DMS114 treated with DMSO at 0.1 percent for 48 hours (cell line): Measurements from ENCODE around the gene SURF4.
A peak's percentile ranks its signal among the peaks of the same experiment; 100 is the strongest.

ENCODE experiments used
- DNase-seq: peaks from one replicate; lab custom pipeline; 2025; ENCODE audit not compliant: unreplicated experiment; lab: John Stamatoyannopoulos, UW

The SURF4 gene

DNA sequence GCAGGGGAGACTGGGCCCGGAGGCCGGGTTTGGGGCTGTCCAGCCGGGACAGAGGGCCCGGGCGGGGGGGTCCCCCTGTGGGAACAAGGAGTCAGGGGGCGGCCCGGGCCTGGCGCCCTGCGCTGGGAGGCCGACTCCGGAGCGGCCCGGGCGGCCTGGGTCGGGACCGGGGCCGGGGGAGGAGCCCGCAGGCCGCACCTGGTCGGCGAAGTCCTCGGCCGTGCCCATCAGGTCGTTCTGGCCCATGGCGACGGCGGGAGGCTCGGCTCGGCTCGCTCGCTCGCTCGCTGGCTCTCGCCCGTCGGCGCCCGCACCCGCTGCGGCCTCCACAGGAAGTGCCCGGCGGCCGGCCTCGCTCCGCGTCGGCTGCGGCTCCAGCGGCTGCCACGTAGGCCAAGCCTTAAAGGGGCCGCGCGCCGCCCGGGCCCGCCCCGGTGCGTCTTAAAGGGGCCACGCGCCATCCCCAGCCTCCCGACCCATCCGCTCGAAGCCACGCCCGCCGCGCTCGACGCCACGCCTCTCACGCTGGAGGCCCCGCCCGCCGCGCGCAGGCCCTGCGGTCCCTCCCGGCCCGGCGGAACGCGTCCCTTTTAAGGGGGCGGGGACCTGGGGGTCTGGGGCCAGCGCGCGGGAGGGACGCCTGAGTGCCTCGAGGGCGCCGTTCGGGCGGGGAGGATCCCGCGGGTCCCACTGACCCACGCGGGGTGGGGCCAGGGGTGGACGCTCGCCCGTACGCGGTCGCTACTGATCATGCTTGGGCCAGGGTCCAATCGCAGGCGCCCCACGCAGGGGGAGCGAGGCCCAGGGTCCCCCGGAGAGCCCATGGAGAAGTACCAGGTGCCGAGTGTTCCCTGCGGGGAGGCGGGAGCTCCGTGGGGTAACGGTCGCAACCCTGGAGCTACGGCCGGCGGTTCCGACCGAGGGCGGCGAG lies at the start of gene SURF4, which contains the start of gene STKLD1:
Gene SURF4 (minus strand): TSS at position 337 of the 931 bp plus-strand sequence. CDS start 91 bp downstream, at position 246.
Gene STKLD1 (plus strand): TSS at position 643 of the 931 bp plus-strand sequence. CDS start 108 bp downstream, at position 751.
- DNase-seq = peak; percentile 80

DNA sequence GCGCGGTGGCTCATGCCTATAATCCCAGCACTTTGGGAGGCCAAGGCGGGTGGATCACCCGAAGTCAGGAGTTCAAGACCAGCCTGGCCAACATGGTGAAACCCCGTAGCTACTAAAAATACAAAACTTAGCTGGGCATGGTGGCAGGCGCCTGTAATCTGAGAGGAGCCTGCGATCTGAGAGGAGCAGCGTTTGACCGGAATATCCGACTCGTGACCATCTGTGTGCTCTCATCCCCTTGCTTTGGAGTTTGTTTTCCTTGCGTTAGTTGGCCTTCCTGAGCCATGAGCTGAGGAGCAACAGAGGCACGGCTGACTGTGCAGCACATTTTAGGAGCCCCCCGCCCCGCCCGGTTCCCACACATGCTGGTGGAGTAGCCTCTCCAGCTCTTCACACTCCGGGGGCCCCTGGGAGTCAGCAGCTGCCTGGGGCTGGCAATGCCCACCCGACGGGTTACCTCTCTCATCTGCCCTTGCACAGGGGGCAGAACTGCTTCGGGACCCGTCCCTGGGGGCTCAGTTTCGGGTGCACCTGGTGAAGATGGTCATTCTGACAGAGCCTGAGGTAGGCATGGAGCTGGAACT lies 49.3 kb upstream of the SURF4 start:
- no peak for DNase-seq

DNA sequence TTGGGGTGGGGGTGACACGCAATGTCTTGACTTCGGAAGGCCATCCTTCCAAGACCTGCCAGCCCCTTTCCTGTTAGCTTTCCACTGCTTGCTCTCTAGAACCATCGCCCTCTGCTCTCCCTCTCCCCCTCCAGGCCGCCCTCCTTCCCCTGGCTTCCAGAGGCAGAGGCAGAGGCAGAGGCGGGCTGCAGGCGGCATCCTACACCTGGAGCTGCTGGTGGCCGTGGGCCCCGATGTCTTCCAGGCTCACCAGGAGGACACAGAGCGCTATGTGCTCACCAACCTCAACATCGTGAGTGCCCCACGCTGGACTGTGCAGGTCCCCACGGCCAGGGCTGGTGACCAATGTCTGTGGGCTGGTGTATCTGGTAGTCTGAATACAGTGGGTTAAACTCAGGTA lies 48.3 kb upstream of the SURF4 start:
- no peak for DNase-seq

DNA sequence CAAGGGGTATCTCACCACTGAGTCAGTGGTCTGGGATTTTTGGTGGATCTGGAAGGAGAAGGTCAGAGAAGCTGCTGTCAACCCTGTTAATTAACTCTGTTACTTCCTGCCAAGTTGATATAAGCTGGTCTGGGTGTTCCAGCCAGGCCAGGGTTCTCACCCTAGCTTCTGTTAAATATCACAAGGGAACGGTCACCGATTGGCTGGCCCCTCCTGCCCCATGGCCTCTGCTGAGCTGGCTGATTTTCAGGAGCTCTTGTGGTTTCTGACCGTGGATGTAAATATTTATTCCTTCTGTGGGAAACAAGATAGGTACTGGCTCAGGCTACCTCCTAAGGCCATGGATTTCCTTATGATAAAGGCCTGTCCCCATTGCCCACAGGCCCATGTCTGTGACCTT lies 47.4 kb upstream of the SURF4 start:
- no peak for DNase-seq

DNA sequence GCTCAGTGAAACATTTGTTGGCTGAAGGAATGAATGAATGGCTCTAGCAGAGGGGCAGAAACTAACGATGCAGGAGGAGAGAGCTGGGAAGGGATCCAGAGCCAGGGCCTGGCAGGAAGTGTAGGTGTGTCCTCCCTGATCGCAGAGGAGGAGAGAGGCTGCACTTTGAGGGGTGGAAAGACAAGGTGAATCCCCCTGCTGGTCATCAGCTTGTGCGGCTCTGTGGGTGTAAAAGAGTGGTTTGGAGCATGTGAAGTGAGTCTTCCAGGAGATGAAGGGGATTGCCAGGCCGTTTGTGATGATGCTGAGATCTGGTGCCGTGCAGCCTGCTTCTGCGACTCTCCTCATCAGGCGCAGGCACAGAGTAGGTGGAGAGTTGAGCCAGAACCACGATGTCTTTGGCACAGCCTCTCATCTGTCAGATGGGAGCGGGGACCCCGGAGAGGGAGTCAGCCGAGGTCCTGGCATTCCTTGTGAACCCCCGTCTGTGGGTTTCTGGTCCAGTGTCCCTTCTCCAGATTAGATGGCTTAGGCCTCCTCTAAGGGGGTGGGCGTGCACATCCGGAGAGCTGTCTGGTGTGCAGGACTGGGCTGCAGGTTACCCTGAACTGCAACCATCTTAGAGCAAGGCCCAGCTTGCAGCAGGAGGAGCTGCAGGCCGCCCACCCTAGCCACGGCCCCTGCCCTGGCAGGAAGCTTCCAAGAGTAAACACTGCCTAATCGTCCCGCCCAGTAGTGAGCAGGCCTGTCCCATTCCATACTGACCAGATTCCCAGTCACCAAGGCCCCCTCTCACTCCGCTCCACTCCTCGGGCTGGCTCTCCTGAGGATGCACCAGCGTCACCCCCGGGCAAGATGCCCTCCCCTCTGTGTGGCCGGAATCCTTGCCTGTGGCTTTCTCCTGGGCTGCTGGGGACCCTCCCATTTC lies 46.0 kb upstream of the SURF4 start, which contains the start of gene ADAMTS13:
Gene ADAMTS13 (plus strand): TSS at position 753 of the 928 bp plus-strand sequence. CDS start 77 bp downstream, at position 830.
- DNase-seq = peak; percentile 17

DNA sequence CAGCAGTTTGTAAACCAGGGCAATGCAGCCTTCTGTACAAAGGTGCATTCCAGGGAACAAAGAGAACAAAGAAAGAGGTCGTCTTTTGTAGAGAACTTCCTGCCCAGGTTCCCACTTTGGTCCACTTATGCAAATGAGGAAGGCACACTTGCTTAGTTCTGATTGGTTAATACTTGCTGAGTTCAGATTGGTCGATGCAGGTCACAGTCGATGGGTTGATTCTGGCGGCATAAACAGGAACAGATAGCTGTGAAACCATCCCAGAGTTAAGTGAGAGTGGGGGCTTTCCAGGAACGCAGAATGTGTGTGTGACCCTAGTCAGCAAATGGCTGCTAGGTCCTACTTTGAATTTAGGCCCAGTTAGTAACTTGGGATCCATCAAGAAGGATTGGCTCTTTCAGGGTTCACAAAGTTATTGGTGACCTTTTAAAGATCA lies 44.5 kb upstream of the SURF4 start:
- no peak for DNase-seq

DNA sequence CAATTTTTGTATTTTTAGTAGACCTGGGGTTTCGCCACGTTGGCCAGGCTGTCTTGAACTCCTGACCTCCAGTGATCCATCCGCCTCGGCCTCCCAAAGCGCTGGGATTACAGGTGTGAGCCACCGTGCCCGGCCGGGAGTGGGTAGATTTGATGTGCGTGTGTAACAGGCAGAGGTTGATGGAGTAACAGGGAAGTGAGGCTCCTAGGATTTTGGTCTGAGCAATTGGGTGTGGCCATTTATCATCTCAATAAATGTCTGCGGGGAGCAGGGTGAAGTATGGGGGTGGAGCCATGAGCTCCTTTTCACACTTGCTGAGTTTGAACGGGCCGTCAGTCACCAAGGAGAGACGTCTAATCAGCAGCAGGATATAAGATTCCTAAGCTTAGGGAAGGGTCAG lies 43.1 kb upstream of the SURF4 start:
- no peak for DNase-seq

DNA sequence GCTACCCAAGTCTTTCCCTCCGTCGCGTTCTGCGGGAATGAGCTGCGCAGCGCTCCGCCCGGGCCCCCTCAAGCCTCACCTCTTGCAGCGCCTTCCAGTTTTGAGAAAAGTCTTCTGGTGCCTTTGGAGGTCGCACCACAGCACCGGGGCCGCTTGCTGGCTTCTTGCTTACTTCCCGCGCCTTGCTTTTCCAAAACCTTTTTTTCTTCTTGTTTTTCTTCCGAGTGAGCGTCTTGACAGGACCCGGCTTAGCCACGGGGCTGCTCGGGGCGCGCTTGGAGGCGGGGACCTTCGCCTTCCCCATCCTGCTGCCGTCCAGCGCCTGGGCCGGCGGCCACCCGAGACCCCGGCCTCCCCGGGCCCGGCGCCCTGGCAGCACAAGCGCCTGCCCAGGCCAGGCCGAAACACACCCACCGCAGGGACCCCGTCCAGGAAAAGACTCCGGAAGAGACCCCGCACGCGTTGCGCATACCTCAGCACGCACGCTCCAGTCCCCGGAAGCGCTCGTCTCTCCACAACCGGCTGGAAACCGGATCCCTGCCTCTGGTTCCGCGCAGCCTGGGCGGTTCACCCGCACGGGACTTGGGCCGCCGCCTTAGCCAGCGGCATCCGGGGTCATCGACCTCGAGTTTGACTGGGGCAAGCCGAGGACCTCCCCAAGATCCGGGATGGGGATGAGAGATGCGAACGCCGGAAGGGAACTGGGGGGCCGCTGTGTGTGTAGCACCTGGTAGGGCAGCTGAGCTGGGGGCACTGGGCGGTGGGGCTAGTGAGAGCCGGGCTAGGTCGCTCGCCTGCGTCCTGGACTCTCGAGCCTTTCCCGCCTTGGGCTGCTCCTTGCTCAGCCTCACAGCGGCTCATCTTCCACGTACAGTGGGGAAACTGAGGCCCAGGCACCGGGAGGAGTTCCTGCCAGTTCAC lies 41.9 kb upstream of the SURF4 start, which contains the start of gene REXO4:
Gene REXO4 (minus strand): TSS at position 470 of the 921 bp plus-strand sequence. CDS start 166 bp downstream, at position 304.
- DNase-seq = peak; percentile 76

DNA sequence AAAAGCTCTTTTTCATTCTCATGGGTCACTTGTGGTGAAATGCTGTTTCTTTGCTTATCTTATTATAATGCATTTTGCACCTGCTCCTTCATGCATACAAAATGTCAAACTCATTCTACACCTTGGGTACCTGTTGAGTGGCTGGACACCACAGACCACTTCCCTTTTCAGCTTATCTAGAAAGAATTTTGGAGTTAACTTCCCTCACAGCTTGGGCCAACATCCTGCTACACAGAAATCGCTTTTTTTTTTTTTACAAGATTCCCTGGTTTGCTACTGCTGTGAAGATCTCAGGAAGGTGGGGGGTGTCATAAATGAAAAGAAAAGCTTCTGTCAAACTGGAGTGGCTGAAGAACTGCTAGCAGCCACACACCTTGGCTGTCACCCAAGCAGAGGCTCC lies 39.3 kb upstream of the SURF4 start:
- DNase-seq = no peak

DNA sequence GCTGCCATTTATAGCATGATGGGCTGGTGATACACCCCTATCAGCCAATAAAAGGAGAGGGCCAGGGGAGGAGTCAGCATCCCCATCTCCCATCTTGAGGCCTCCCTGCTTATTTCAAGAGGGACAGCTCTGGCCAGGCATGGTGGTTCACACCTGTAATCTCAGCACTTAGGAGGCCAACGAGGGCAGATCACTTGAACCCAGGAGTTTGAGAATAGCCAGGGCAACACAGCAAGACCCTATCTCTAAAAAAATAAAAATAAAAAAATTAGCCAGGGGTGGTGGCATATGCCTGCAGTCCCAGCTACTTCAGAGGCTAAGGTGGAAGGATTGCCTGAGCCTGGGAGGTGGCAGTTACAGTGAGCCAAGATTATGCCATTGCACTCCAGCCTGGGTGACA lies 32.2 kb upstream of the SURF4 start:
- no peak for DNase-seq

DNA sequence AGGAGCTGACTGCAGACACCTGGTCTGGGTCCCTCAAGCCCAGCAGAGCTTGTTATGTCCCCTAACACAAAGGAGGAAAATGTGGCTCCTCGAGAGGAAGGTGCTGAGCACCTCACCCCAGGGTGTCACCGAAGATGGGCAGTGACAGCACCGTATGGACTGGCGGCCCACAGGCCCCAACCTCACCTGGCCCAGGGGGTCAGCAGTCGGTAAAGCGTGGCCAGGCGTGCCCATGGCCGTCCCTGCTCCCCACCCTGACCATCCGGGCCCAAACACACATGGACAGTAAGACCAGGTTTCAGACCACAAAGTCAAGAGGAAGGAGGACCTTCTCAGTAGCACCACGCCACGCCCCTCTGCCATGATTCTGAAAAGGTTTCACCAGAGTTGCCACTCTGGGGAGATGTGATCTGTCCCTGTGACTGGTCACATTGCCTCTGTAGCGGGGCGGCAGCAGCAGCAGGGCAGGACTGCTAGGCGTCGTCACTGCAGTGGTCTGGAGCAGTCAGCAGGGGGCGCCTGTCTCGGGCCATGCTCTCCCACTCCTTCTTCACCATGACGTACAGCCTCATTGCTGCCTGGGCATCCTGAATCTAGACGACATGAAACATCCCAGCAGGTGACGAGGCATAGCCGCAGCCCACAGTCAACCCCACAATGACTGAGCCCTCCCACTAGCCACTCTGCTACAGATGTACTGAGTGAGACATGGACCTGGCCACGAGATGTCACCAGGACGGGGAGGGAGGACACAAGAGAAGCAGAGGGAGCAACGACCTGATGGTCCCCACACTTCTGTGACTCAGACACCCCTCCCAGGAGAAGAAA lies 30.8 kb upstream of the SURF4 start:
- peak; percentile 40 for DNase-seq

DNA sequence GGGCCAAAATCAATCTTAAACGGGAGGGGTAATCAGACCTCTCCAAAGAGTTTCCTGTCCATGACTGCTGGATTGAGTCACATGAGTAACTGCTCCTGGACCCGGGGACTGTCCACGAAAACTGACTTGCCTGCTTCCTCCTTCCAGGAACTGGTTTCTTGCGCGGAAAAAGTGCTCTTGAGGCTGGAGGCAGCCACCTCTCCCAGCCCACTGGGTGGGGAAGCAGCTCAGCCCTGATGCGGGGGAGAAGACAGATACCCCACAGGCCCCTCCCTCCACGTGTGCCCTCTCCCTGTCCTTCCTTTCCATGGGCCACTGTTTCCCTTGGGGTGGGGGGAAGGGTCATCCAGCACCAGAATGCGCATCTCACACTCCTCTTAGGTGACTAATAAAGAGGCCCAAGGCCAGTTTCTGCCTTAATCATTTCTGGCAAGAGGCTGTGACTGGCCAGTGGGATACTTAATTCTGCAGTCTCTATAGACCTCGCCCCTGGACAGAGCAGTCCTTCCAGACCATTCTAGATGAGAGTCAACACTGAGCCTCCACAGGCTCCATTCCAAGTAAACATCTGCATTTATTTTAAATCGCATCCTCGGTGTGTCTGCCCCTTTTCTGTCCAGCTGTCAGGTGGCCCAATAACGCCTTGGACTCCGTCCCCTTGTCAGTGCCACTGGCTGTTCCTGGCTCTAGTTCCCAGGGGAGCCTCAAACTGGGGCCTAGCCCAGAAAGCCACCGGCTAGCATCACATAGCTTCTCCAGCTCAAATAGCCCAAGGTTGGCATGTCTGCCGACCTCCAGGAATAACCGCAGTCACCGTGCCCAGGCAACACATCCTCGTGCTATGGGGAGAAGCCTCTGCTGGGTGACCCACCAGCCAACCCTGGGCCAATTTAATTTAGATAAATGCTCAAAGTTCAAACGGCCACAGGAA lies 29.9 kb upstream of the SURF4 start:
- DNase-seq = no peak

DNA sequence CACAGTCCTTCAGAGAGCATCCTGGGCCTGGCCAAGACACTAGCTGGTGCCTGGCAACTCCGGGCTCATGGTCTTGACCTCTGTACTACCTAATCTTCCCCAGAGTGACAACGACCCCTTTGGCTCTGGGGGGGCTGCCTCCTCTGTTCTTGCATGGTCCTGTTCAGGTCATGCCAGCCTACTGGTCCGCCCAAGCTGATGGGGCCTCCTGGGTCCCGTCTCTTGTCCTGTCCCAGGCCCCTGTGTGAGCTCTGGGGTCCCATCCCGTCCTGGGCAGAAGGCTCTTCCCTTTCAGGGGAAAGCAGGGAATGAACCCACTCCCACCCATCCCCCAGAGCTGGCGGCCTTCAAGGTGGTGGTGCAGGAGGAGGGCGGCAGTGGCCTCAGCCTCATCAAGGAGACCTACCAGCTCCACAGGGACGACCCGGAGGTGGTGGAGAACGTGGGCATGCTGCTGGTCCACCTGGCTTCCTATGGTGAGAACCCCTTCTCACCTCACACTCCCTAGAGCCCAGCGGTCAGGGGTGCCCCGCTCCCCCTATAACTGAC lies 28.7 kb upstream of the SURF4 start:
- DNase-seq = no peak

DNA sequence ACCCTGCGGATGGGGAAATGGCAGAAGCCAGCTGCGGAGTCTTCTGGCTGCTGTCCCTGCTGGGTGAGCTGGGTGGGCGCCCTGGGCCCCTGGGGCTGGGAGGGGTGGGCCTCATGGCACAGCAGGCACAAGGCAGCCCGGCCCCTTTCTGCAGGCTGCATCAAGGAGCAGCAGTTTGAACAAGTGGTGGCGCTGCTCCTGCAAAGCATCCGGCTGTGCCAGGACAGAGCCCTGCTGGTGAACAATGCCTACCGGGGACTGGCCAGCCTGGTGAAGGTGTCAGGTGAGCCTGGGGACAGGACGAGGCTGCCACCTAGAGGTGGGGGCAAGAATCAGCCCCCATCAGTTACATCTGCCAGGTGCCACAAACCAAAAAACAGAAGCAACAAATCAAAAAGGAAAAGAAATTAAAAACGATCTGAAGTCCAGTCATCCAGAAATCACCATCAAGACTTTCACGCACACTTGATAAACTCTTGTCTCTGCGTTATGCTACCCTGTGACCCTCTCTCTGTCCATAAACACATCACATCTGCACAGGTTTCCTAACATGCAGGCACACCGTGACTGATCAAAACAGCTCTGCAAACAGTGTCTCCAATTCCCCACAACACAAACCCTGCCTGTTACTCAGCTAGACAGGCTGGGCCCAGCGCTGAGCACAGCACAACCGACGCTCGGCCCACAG lies 28.1 kb upstream of the SURF4 start:
- peak; percentile 8 for DNase-seq

DNA sequence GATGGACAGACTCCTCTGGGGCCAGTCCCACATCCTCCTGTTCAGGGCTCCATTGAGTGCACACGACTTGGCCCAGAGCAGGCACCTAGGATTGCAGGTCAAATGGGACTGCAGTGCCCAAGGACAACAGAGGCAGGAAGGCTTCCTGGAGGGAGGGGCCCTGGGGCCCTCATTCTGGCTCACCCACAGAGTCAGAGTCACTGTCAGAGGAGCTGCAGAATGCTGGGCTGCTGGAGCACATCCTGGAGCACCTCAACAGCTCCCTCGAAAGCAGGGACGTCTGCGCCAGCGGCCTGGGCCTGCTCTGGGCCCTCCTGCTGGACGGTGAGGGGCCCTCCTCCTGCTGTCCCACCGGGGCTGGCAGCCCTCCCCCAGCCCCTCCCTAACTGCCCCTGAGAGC lies 26.8 kb upstream of the SURF4 start:
- DNase-seq = no peak

DNA sequence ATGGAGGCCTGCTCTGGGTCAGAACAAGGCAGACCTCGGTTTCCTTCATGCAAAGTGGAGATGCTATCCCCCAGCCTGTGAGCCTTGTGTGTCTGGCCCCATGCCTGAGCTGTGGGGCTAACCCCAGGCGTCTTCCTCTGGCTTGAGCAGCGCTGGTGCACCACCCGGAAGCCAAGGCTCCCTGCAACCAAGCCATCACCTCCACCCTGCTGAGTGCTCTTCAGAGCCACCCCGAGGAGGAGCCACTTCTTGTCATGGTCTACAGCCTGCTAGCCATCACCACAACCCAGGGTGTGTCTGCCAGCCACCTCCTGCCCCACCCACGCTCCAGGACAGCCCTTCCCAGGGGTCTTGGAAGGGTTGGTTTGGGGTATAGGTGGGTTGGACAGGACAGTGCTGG lies 25.7 kb upstream of the SURF4 start:
- DNase-seq = no peak

DNA sequence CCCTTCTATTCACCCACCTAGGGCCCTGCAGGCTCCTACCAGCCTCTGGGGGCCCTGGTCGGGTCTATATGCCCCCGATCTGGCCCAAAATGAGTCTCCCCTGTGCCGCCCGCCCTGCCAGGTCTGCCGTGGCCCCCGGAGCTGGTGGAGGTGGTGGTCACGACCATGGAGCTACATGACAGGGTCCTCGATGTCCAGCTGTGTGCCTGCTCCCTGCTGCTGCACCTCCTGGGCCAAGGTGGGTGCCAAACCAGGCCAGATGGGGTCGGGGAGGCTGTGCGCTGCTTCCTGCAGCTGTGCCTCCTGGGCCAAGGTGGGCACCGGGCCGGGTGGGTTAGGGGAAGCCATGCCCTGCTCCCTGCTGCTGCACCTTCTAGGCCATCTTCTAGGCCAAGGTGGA lies 24.4 kb upstream of the SURF4 start:
- no peak for DNase-seq
